Muscle layer of colon (tissue), 2 donors: ENCODE results near the gene PACSIN3.

Experiments
- H3K27ac ChIP-seq: one replicate; pipeline ENCODE4 v1.7.0; 2013; ENCODE audit warnings: low read depth, mild to moderate bottlenecking, low read length, moderate library complexity
- H3K27me3 ChIP-seq, 2 donors: one replicate each; pipeline ENCODE4 v1.7.0; 2013; ENCODE audit warnings: low read length in 2 of 2, mild to moderate bottlenecking in 2 of 2; ENCODE audit not compliant: insufficient read depth in 2 of 2, control insufficient read depth in 1 of 2
- H3K36me3 ChIP-seq: one replicate; pipeline ENCODE4 v1.7.0; 2013; ENCODE audit warnings: mild to moderate bottlenecking, low read length; ENCODE audit not compliant: insufficient read depth
- H3K4me1 ChIP-seq: one replicate; pipeline ENCODE4 v1.7.0; 2013; ENCODE audit warnings: mild to moderate bottlenecking, low read length; ENCODE audit not compliant: insufficient read depth
- H3K4me3 ChIP-seq, 2 donors: one replicate each; pipeline ENCODE4 v1.7.0; 2013; ENCODE audit warnings: low read length in 2 of 2, low read depth in 1 of 2, mild to moderate bottlenecking in 1 of 2, moderate library complexity in 1 of 2
- H3K9ac ChIP-seq: one replicate; pipeline ENCODE4 v1.7.0; 2013; ENCODE audit warnings: low read length
- H3K9me3 ChIP-seq: one replicate; pipeline ENCODE4 v1.7.0; 2013; ENCODE audit warnings: mild to moderate bottlenecking, low read length
- donor health status: abdominal sarcoma.
- donor health status: Adenocarcinoma of cecum.

PACSIN3 gene

DNA sequence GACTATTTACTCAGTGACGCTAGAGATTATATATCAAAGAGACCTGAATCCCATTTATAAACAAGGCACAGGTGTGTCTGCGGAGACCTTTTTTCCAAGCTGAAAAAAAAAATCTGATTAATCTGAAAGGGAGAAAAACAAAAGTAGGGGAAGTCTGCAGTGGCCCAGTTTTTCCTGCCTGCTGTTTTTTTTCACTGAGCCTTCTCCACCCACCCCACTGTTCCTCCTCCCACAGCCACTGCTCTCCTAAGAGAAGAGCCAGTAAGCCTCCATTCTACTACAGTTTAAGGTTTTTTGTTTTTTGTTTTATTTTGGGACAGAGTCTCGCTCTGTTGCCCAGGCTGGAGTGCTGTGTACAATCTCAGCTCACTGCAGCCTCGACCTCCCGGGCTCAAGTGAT lies 28.0 kb downstream of the PACSIN3 start:
- H3K9ac ChIP-seq = no peak overlapping the region
- peaks cover 11% of the 10 kb centered on the region for H3K36me3 ChIP-seq
- no peaks in the 10 kb centered on the region for H3K27me3 ChIP-seq
- no peak overlapping the region for H3K27ac ChIP-seq
- H3K9me3 ChIP-seq = no peaks in the 10 kb centered on the region
- H3K4me1 ChIP-seq = peaks cover 19% of the 10 kb centered on the region
- no peak overlapping the region for H3K4me3 ChIP-seq

DNA sequence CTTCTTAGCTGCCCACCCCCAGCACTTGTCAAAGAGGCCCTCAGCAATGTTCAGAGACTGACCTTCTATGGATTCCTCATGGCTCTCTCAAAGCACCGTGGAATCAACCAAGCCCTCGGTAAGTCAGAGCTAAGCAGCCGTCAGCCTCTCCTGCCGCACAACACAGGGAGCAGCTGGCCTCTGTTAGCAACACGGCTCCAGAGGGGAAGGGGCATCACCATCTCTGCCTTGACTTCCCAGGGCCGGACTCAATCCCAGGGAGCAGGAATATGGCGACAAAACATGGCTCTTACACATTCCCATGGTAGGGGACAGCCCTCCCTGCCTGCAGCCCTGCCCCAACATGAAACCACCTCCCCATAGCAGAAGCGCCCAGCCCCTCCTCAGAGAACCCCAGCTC lies 28.4 kb downstream of the PACSIN3 start:
- no peak overlapping the region for H3K4me3 ChIP-seq
- no peaks in the 10 kb centered on the region for H3K9me3 ChIP-seq
- no peaks in the 10 kb centered on the region for H3K27me3 ChIP-seq
- H3K36me3 ChIP-seq = peaks cover 11% of the 10 kb centered on the region
- peaks cover 24% of the 10 kb centered on the region for H3K4me1 ChIP-seq
- H3K9ac ChIP-seq = no peak overlapping the region
- no peak overlapping the region for H3K27ac ChIP-seq

DNA sequence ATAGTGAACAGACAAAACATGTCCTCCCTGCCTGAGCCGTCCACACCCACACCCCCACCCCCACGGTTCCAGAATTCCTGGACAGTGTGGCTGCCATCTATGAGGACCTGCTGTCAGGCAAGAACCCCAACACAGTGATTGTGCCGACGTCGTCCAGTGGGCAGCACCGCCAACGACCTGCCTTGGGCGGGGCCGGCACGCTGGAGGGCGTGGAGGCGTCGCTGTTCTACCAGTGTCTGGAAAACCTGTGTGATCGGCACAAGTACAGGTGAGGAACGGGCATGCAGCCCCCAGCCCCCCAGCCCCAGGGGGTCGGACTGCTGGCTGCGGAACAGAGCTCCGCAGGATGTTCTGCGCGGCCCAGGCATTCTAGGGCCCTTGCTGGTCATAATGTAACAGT lies 29.3 kb downstream of the PACSIN3 start:
- Histone ChIP-seq H3K4me3 (no peak overlapping the region), H3K9me3 (no peaks in the 10 kb centered on the region), H3K4me1 (peaks cover 22% of the 10 kb centered on the region), H3K27ac (no peak overlapping the region), H3K9ac (no peak overlapping the region), H3K36me3 (peaks cover 11% of the 10 kb centered on the region), H3K27me3 (no peaks in the 10 kb centered on the region)

DNA sequence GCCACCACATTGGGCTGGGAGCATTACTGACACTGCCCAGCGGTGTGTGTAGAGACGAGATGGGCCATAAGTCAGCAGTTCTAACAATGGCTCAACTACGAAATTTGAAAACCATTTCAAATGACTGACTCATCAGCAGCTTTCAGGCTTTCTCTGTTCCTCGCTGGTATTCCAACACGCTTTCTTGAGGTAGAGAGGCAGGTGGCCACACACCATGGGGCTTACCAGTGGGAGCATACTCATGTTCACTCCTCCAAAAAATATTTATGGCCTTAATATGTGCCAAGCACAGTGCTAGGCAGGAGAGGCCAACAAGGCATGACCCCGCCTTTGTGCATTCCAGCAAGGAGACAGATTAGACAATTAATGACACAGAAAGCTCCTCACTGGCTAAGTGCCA lies 29.9 kb downstream of the PACSIN3 start:
- no peak overlapping the region for H3K4me3 ChIP-seq
- peaks cover 18% of the 10 kb centered on the region for H3K4me1 ChIP-seq
- H3K9ac ChIP-seq = no peak overlapping the region
- H3K36me3 ChIP-seq = peaks cover 11% of the 10 kb centered on the region
- no peak overlapping the region for H3K27ac ChIP-seq
- H3K9me3 ChIP-seq = no peaks in the 10 kb centered on the region
- H3K27me3 ChIP-seq = no peaks in the 10 kb centered on the region

DNA sequence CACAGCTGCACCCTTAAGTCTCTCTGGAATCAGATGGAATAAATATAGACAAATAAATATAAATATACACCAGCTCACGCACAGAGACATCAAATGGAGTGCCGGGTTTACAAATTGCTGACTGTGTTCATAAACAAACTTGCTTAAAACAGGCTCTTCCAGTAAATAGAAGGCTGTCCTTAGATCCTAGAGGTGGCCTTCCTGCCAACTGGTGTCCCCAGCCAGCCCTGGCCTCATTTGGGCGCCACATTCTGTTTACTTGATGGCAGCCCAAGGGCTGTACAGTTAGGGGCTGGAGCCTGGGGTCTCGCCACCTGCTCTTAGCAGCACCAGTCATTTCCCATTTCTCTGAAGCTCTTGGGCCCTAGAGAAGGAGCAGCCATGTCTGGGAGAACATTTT lies 30.4 kb downstream of the PACSIN3 start:
- no peak overlapping the region for H3K27ac ChIP-seq
- no peaks in the 10 kb centered on the region for H3K9me3 ChIP-seq
- H3K4me3 ChIP-seq = no peak overlapping the region
- peaks cover 13% of the 10 kb centered on the region for H3K4me1 ChIP-seq
- no peak overlapping the region for H3K9ac ChIP-seq
- peaks cover 11% of the 10 kb centered on the region for H3K36me3 ChIP-seq
- no peaks in the 10 kb centered on the region for H3K27me3 ChIP-seq

DNA sequence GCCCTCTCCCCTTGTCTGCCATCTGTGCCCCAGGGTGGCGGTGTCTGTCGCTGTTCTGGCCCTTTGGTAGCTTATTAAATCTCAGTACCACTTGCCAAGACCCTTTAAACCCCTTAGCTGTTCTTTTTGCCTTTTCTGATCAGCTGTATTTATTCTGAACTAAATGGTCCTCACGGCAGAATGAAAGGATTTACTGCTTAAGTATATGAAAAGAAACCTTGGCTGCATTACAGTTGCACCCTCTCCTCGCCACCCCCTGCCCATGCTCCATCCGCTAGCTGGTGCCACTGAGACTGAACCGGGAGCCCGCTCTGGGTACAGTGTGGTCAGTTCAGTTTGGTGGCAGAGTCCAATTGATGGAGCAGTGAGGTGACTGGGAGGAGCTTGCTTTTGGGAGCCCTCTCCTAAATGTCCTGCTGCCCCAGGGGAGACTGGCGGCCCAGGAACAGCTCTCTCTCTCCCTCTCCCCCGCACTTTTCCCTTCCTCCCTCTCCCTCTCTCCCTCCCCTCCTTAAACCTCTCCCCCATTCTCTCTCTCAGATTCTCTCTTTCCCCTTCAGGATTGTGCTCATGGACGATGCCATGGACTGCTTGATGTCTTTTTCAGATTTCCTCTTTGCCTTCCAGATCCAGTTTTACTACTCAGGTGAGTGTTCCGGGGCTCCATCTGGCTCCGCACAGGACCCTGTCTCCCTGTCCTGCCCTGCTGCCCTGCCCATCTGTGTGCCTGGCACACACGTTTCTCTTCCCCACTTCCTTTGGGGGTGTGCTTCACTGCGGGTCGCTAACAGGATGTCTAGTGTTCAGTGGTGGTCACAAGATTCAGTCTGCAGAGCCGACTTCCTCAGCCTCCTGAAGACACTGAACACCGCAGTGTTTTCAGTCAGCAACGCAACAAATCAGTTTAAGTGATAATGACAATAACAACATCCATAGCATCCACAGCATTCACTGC lies 31.3 kb downstream of the PACSIN3 start:
- no peaks in the 10 kb centered on the region for H3K27me3 ChIP-seq
- no peaks in the 10 kb centered on the region for H3K9me3 ChIP-seq
- H3K27ac ChIP-seq = no peak overlapping the region
- peaks cover 11% of the 10 kb centered on the region for H3K36me3 ChIP-seq
- H3K9ac ChIP-seq = no peak overlapping the region
- H3K4me3 ChIP-seq = no peak overlapping the region
- H3K4me1 ChIP-seq = peaks cover 12% of the 10 kb centered on the region

- H3K36me3 ChIP-seq = peaks cover 11% of the 10 kb centered on the region
- H3K9ac ChIP-seq = no peak overlapping the region
- peaks cover 29% of the 10 kb centered on the region for H3K4me1 ChIP-seq
- H3K27me3 ChIP-seq = no peaks in the 10 kb centered on the region
- no peak overlapping the region for H3K27ac ChIP-seq
- no peak overlapping the region for H3K4me3 ChIP-seq
- no peaks in the 10 kb centered on the region for H3K9me3 ChIP-seq
These were observed 33.0 kb downstream of the PACSIN3 start for GRCh38 chr11:47152953-47153950.

DNA sequence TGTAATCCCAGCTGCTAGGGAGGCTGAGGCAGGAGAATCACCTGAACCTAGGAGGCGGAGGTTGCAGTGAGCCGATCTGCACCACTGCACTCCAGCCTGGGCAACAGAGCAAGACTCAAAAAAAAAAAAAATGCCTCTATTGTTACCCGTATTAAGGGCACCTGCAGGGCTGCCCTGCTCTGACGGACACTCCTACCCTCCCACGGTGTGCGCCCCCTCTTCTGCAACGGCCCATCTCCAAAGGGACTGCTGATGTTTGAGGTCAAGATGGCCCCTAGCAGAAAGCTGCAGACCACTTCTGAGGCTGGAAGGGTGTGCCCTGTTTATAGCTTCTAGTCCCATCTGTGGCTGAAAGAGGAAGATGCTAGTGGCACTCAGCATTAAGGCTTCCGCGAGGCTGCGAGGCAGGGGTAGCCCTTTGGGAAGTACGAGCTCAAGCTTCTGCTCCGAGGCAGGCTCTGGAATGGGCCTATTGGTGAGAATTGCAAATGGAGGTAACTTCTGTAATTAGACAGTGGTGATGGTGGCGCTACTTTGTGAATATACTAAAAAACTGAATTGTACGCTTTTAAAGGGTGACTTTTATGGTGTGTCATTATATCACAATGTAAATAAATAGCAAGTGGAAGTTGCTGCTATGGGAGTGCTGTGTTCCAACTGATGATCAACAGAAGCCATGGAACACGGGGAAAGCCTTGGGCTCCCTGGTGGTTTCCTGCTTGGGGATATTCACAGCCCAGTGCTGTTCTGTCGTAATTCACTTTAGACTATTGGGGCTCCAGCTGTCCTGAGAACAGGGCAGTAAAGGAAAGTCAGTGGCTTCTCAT lies 33.9 kb downstream of the PACSIN3 start:
- no peak overlapping the region for H3K4me3 ChIP-seq
- no peak overlapping the region for H3K9ac ChIP-seq
- no peak overlapping the region for H3K27ac ChIP-seq
- H3K36me3 ChIP-seq = peaks cover 11% of the 10 kb centered on the region
- no peaks in the 10 kb centered on the region for H3K9me3 ChIP-seq
- peaks cover 29% of the 10 kb centered on the region for H3K4me1 ChIP-seq
- H3K27me3 ChIP-seq = no peaks in the 10 kb centered on the region

DNA sequence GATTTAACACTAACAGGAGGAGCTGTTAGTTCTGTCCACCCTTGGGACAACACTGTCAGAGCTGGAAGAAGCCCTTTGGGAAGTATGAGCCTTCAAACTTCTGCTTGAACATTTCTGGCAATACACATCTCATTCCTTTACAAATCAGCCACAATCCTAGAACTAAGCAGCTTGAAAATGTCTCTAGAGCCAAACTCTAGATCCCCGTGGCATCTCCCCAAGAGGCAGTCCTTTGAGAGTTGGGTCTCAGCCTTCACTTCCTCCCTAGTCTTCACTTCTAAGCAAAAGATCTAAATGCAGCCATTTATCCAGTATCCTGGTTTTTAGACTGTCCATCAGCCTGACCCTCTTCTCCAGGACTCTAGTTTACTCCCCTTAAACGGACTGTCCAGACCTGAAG lies 36.5 kb downstream of the PACSIN3 start:
- Histone ChIP-seq H3K27me3 (no peaks in the 10 kb centered on the region), H3K9me3 (no peaks in the 10 kb centered on the region), H3K27ac (no peak overlapping the region), H3K9ac (no peak overlapping the region), H3K4me1 (peaks cover 29% of the 10 kb centered on the region), H3K36me3 (no peaks in the 10 kb centered on the region), H3K4me3 (no peak overlapping the region)

- H3K4me3 ChIP-seq = peak overlapping the region in 1 of 2 donors; percentile 16
- no peak overlapping the region for H3K27ac ChIP-seq
- no peaks in the 10 kb centered on the region for H3K9me3 ChIP-seq
- H3K36me3 ChIP-seq = no peaks in the 10 kb centered on the region
- peaks cover 29% of the 10 kb centered on the region for H3K4me1 ChIP-seq
- H3K9ac ChIP-seq = no peak overlapping the region
- H3K27me3 ChIP-seq = no peaks in the 10 kb centered on the region
These were observed 37.2 kb downstream of the PACSIN3 start for GRCh38 chr11:47148903-47149531.
